ENCODE data around the gene ZNF550. TPM values are rescaled to one million over a fixed set of nuclear protein-coding genes. Genes with fewer than 3 reads are reported as not detected.

Gene ZNF550
- total RNA-seq, 1 experiment from 2014 or later: 13.5 TPM

GRCh38 chr19:57552432-57552831 is 7.2 kb downstream of the ZNF550 start:
- H2AK5ac ChIP-seq (ENCODE audit: insufficient read length, low read length): no peak overlapping the region
- no peaks in the 10 kb centered on the region for H3K27me3 ChIP-seq (ENCODE audit: insufficient read depth, low read length)
- Mint-ChIP-seq H3K4me3 (no peak overlapping the region), H3K27me3 (ENCODE audit: low read depth) (no peaks in the 10 kb centered on the region), H3K9me3 (peaks cover 15 to 49% of the 10 kb centered on the region in 2 experiments), H3K4me1 (no peaks in the 10 kb centered on the region), H3K36me3 (ENCODE audit: insufficient read depth in 1 of 3, low read depth in 3 of 3) (peaks cover 91 to 96% (median 94%) of the 10 kb centered on the region in 3 experiments), H3K27ac (no peak overlapping the region)
- H3K4me2 ChIP-seq (ENCODE audit: insufficient read depth, insufficient read length, low read length): no peak overlapping the region
- no peak overlapping the region for H3K27ac ChIP-seq (ENCODE audit: insufficient read length, low read depth, low read length)
- no peak overlapping the region for H3K18ac ChIP-seq (ENCODE audit: insufficient read length, low read depth, low read length)
- no peak overlapping the region for H4K5ac ChIP-seq (ENCODE audit: insufficient read length, low read depth, low read length)
- no peak overlapping the region for H4K91ac ChIP-seq (ENCODE audit: insufficient read length, low read depth, low read length)
- H3K79me2 ChIP-seq (ENCODE audit: insufficient read depth, low read length): no peaks in the 10 kb centered on the region
- H3K79me1 ChIP-seq (ENCODE audit: insufficient read depth, low read depth, low read length, poor library complexity, severe bottlenecking): no peaks in the 10 kb centered on the region
- H3K4ac ChIP-seq (ENCODE audit: low read depth, low read length): no peak overlapping the region
- H3K23ac ChIP-seq (ENCODE audit: insufficient read length, low read depth, low read length): no peak overlapping the region
- no peak overlapping the region for H4K8ac ChIP-seq (replicated peaks; ENCODE audit: insufficient read length, low read depth, low read length)
- no CpG with 5 or more reads among the region's 2 CpGs for WGBS (ENCODE audit: extremely low coverage, insufficient read length, low lambda C conversion rate)
- H3K14ac ChIP-seq (ENCODE audit: insufficient read depth, low read length): no peak overlapping the region
- no peaks in the 10 kb centered on the region for H3K23me2 ChIP-seq (ENCODE audit: insufficient read length, low read depth, low read length, poor library complexity, severe bottlenecking)
- H2BK12ac ChIP-seq (ENCODE audit: insufficient read length, low read depth, low read length): no peak overlapping the region
- H2BK120ac ChIP-seq (ENCODE audit: low read depth, low read length, poor library complexity, severe bottlenecking): no peak overlapping the region
- no peak for DNase-seq
- H2BK5ac ChIP-seq (ENCODE audit: insufficient read length, low read length): no peak overlapping the region
- no peak overlapping the region for H2BK20ac ChIP-seq (ENCODE audit: low read depth, low read length, poor library complexity, severe bottlenecking)
- no peak overlapping the region for H3K9ac ChIP-seq (ENCODE audit: extremely low read depth, insufficient read length, low read length)
- H3K9me3 ChIP-seq (ENCODE audit: control insufficient read depth, low read depth, low read length): peaks cover 6% of the 10 kb centered on the region
- no peak overlapping the region for H3T11ph ChIP-seq (ENCODE audit: low read length)
- H3K4me1 ChIP-seq (ENCODE audit: insufficient read depth, low read length): no peaks in the 10 kb centered on the region
- H4K20me1 ChIP-seq (ENCODE audit: control insufficient read depth, insufficient read depth, insufficient read length): no peaks in the 10 kb centered on the region
- no peak overlapping the region for H3K56ac ChIP-seq (ENCODE audit: insufficient read length, low read depth, low read length)
- peak; percentile 31; the same call in 1 of the 3 replicates for TF ChIP-seq CTCF (conservative IDR thresholded peaks at IDR 0.05)
- H2AFZ ChIP-seq (ENCODE audit: low read length): no peak overlapping the region
- H2BK15ac ChIP-seq (ENCODE audit: low read depth, low read length): no peak overlapping the region

Measured in H9 (cell line).